CD4-positive, alpha-beta T cell (primary cell): ENCODE data around the gene EPHB1. TPM values are rescaled to one million over a fixed set of nuclear protein-coding genes. Genes with fewer than 3 reads are reported as not detected.

Experiments used
- ATAC-seq: fragments of 200-7000 bp; cut with Tn5 transposase; one replicate; pipeline ENCODE4 v1.10.0; 2022; ENCODE audit warnings: mild to moderate bottlenecking; ENCODE audit not compliant: poor library complexity
- CTCF ChIA-PET: fragments of 350-600 bp; sonication (Branson Sonifier 250); formaldehyde crosslinking; loops from one replicate; lab custom pipeline; 2021; ENCODE audit warnings: antibody characterized with exemption, inconsistent platforms; lab: Charles Lee
- POLR2A ChIA-PET: fragments of 350-600 bp; sonication (Branson Sonifier 250); formaldehyde crosslinking; loops from one replicate; lab custom pipeline; 2021; ENCODE audit warnings: antibody characterized with exemption, inconsistent platforms; lab: Charles Lee
- DNase-seq, 14 experiments: peaks; one replicate each; pipeline ENCODE4 v3.0.0-alpha.2; 2013 to 2020; ENCODE audit warnings: mixed read lengths in 2 of 14
- H3K27ac ChIP-seq, 2 donors: one replicate each; pipeline versions ENCODE4 v1.5.1 to v1.7.0; 2013; ENCODE audit warnings: low read length in 2 of 2, low read depth in 1 of 2, mild to moderate bottlenecking in 1 of 2
- H3K27me3 ChIP-seq, 2 experiments: 1 replicate in 1 of 2; 2 replicates in 1 of 2; pipeline versions ENCODE4 v1.6.1 to v1.7.0; 2013; ENCODE audit warnings: low read length in 2 of 2, control low read depth in 1 of 2, mild to moderate bottlenecking in 1 of 2, moderate library complexity in 1 of 2; ENCODE audit not compliant: insufficient read depth in 2 of 2, control insufficient read depth in 1 of 2
- H3K36me3 ChIP-seq: one replicate; pipeline ENCODE4 v1.6.1; 2013; ENCODE audit warnings: low read length, control low read depth; ENCODE audit not compliant: insufficient read depth
- H3K4me1 ChIP-seq: one replicate; pipeline ENCODE4 v1.6.1; 2013; ENCODE audit warnings: low read length, control low read depth; ENCODE audit not compliant: insufficient read depth
- H3K4me3 ChIP-seq: one replicate; pipeline ENCODE4 v1.5.1; 2013; ENCODE audit warnings: mild to moderate bottlenecking, low read length, moderate library complexity
- H3K9me3 ChIP-seq, 2 experiments: 1 replicate in 1 of 2; 2 replicates in 1 of 2; pipeline versions ENCODE4 v1.6.1 to v1.7.0; 2013; ENCODE audit warnings: low read length in 2 of 2, mild to moderate bottlenecking in 2 of 2, control low read depth in 1 of 2, moderate library complexity in 1 of 2; ENCODE audit not compliant: control insufficient read depth in 1 of 2, insufficient read depth in 1 of 2
- H3K27ac Mint-ChIP-seq: one replicate; pipeline ENCODE4 v1.8.0; 2020; ENCODE audit warnings: mixed read lengths
- H3K27me3 Mint-ChIP-seq: one replicate; pipeline ENCODE4 v1.8.0; 2021; ENCODE audit warnings: mixed read lengths
- H3K36me3 Mint-ChIP-seq: one replicate; pipeline ENCODE4 v1.8.0; 2021; ENCODE audit warnings: low read depth, mixed read lengths
- H3K4me1 Mint-ChIP-seq: one replicate; pipeline ENCODE4 v1.8.0; 2021; ENCODE audit warnings: low read depth, mixed read lengths
- H3K4me3 Mint-ChIP-seq: one replicate; pipeline ENCODE4 v1.8.0; 2020; ENCODE audit warnings: mild to moderate bottlenecking, mixed read lengths
- H3K9me3 Mint-ChIP-seq: one replicate; pipeline ENCODE4 v1.8.0; 2020; ENCODE audit warnings: mixed read lengths
- intact Hi-C, 2 experiments: fragments of 100-400 bp; cut with DNase I in 1 of 2; cut with micrococcal nuclease in 1 of 2; formaldehyde crosslinking; loops; one replicate each; pipeline versions ENCODE4 v1.15.1 to v1.9.0; 2023 to 2025; cut with DNase I, micrococcal nuclease
- total RNA-seq, 174 experiments: library from RNA in 2 of 174; stranded (reverse) in 2 of 174; gene quantifications; one replicate each; pipeline ENCODE4 v1.2.3 and lab custom pipeline; 2021 to 2026
- TF ChIP-seq, protein P1 (sequence below): fragments of 200-600 bp; IDR thresholded peaks from one replicate; pipeline ENCODE4 v1.8.0; 2022; ENCODE audit warnings: antibody characterized with exemption, mild to moderate bottlenecking

Gene EPHB1
- total RNA-seq, 2 experiments from 2014 or later = 0.08 to 0.49 TPM

DNA sequence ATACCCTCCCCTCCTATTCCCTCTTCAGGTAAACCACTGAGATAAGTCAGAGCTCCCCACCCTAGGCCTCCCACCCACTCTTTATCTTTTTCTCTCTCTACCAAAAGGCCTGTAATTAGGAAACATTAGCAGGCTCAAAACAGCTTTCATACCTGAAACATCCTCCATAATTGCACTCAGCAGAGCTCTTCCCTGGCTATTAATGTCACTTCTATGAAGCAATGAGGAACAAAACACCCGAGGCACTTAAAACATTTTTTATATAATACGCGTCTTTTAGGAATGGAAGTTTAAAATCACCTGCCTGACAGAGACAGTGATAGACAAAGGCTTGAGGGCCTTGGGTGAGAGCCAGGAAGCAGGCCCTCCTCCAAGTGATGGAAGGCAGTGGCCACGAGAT is 138.9 kb downstream of the EPHB1 start:
- H3K36me3 Mint-ChIP-seq = no peaks in the 10 kb centered on the region
- H3K27me3 Mint-ChIP-seq = no peaks in the 10 kb centered on the region
- H3K4me1 Mint-ChIP-seq = no peaks in the 10 kb centered on the region
- no peak overlapping the region for H3K4me3 ChIP-seq
- H3K27ac ChIP-seq = no peak overlapping the region
- peaks cover 0 to 11% of the 10 kb centered on the region in 2 experiments for H3K9me3 ChIP-seq
- H3K4me1 ChIP-seq = no peaks in the 10 kb centered on the region
- H3K4me3 Mint-ChIP-seq = no peak overlapping the region
- POLR2A ChIA-PET = no interaction called here
- no peak overlapping the region for H3K27ac Mint-ChIP-seq
- CTCF ChIA-PET = no interaction called here
- TF ChIP-seq, protein P1, sequence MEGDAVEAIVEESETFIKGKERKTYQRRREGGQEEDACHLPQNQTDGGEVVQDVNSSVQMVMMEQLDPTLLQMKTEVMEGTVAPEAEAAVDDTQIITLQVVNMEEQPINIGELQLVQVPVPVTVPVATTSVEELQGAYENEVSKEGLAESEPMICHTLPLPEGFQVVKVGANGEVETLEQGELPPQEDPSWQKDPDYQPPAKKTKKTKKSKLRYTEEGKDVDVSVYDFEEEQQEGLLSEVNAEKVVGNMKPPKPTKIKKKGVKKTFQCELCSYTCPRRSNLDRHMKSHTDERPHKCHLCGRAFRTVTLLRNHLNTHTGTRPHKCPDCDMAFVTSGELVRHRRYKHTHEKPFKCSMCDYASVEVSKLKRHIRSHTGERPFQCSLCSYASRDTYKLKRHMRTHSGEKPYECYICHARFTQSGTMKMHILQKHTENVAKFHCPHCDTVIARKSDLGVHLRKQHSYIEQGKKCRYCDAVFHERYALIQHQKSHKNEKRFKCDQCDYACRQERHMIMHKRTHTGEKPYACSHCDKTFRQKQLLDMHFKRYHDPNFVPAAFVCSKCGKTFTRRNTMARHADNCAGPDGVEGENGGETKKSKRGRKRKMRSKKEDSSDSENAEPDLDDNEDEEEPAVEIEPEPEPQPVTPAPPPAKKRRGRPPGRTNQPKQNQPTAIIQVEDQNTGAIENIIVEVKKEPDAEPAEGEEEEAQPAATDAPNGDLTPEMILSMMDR = no peak
- no peaks in the 10 kb centered on the region for H3K9me3 Mint-ChIP-seq
- H3K36me3 ChIP-seq = no peaks in the 10 kb centered on the region
- ATAC-seq = no peak
- intact Hi-C loops = no loop called here
- no peaks in the 10 kb centered on the region for H3K27me3 ChIP-seq
- DNase-seq = no peak

DNA sequence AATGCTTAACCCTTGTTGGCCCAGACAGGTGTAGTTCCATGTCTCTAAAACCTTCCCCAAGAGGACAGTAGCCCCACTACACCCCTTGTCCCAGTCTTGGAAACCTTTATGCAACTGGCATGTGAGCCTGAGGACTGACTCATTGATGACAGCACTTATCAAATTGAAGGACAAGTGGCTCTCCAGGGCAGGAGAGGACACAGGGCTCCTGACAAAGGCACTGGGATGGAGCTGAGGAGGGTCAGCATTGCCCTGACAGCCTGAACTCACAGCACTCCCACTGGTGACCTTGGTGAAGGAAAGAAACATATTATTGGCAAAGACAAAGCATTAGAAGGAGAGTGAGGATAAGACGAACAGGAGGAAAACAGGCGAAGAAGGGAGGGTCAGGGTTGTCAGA is 139.9 kb downstream of the EPHB1 start:
- H3K27me3 Mint-ChIP-seq = no peaks in the 10 kb centered on the region
- ATAC-seq = no peak

DNA sequence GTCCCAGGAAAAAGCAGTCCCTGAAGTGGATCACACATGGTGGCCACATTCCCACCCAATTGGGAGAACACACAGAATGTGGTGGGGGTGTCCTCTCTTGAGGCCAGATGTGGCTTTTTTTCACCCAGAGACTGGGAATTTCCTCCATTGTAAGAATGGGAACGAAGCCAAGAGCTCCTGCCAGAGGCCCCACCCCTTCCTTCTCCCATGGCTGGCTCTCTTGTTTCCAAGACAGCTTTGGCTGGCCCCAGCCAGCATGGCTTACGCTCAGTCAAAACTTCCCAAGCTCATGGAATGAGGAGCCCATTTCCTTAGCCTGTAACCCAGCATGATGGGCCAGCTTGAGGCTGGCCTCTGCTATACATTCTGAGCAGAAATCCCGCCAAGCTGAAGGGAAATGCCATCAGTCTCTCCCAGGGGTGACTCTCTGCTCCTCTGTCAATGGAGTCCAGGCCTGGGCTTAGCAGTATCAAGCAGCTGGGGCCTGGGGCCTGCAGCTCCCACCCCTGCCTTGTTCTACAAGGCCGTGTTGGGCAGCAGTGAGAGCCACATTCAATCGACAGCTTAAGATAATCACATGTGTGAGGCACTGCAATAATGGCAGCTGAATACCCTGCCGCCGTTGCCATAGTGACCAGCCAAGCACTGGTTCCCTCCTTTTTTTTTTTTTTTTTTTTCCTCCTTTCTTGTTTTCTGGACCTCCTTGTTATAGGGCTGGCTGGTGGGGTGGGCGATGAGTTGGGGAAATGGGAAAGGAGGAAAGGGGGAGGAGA is 142.4 kb downstream of the EPHB1 start:
- ATAC-seq (no peak), DNase-seq (no peak)
- Histone ChIP-seq H3K27ac (no peak overlapping the region), H3K4me1 (no peaks in the 10 kb centered on the region), H3K4me3 (no peak overlapping the region), H3K27me3 (no peaks in the 10 kb centered on the region), H3K9me3 (peaks cover 0 to 11% of the 10 kb centered on the region in 2 experiments), H3K36me3 (no peaks in the 10 kb centered on the region)
- H3K27ac Mint-ChIP-seq = no peak overlapping the region
- H3K4me3 Mint-ChIP-seq = no peak overlapping the region
- no peaks in the 10 kb centered on the region for H3K27me3 Mint-ChIP-seq
- ChIA-PET POLR2A (no interaction called here), CTCF (no interaction called here)
- H3K4me1 Mint-ChIP-seq = no peaks in the 10 kb centered on the region
- no peaks in the 10 kb centered on the region for H3K9me3 Mint-ChIP-seq
- TF ChIP-seq, protein P1 = no peak
- intact Hi-C loops = no loop called here
- no peaks in the 10 kb centered on the region for H3K36me3 Mint-ChIP-seq

More for the DNA sequence above, 139.9 kb downstream of the EPHB1 start:
- H3K36me3 ChIP-seq = no peaks in the 10 kb centered on the region
- H3K9me3 ChIP-seq = peaks cover 0 to 11% of the 10 kb centered on the region in 2 experiments
- no peak overlapping the region for H3K4me3 Mint-ChIP-seq
- no peaks in the 10 kb centered on the region for H3K9me3 Mint-ChIP-seq
- POLR2A ChIA-PET = no interaction called here
- no peaks in the 10 kb centered on the region for H3K27me3 ChIP-seq
- no peak for DNase-seq
- CTCF ChIA-PET = no interaction called here
- no peak overlapping the region for H3K27ac ChIP-seq
- intact Hi-C loops = no loop called here
- H3K4me1 Mint-ChIP-seq = no peaks in the 10 kb centered on the region
- H3K4me1 ChIP-seq = no peaks in the 10 kb centered on the region
- no peak overlapping the region for H3K27ac Mint-ChIP-seq
- H3K36me3 Mint-ChIP-seq = no peaks in the 10 kb centered on the region
- TF ChIP-seq, protein P1 = no peak
- H3K4me3 ChIP-seq = no peak overlapping the region
